ENCODE measurements around the gene UTP4.
"Not testable (repeated sequence)": the region's sequence is repeated elsewhere in the genome, so short reads cannot be mapped to it uniquely, and the experiment has no call there.

DNA sequence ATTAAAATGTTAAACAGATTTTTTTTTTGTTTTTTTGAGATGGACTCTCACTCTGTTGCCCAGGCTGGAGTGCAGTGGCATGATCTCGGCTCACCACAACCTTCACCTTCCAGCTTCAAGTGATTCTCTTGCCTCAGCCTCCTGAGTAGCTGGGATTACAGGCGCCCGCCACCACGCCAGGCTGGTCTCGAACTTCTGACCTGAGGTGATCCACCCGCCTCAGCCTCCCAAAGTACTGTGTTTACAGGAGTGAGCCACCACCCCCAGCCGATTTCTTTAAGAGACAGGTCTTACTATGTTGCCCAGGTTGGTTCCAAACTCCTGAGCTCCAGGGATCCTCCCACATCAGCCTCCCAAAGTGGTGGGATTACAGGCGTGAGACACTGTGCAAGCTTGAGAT is 8.0 kb upstream of the UTP4 start:
- TF ChIP-seq POLR2A (IDR thresholded peaks at IDR 0.05; ENCODE audit: low read length); GATA1 (IDR thresholded peaks at IDR 0.05; ENCODE audit: low read depth, low read length): not testable (repeated sequence)

Measured in erythroblast (primary cell).